Fibroblast of skin of left biceps (primary cell): ENCODE measurements around the gene CSNK1G1.
"Not testable (repeated sequence)": the region's sequence is repeated elsewhere in the genome, so short reads cannot be mapped to it uniquely, and the experiment has no call there.

Experiments
- DNase-seq, 2 experiments: peaks; one replicate each; pipeline ENCODE4 v3.0.0-alpha.2; 2013; ENCODE audit warnings: low read depth in 2 of 2

Gene CSNK1G1

GRCh38 chr15:64288577-64288976, 67.4 kb downstream of the CSNK1G1 start:
- no peak for DNase-seq

DNA sequence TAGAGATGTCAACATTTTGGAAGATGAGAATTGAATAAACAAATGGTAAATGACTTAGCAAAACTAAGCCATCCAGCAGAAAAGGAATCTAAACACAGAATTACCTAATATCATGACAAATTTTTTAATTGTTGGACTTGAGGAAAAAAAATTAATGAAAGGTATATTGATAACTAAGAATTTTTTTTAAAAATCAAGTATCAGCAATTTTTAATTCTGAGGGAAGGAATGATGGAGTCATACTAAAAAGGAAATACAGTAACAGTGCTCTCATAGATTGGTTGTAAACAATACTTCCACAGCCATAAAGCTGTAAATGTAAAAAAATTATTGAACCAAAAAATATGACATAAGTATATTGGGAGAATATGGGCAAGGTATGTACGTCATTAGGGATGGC, 68.0 kb downstream of the CSNK1G1 start:
- no peak for DNase-seq

GRCh38 chr15:64286473-64286872, 69.5 kb downstream of the CSNK1G1 start:
- DNase-seq: no peak

DNA sequence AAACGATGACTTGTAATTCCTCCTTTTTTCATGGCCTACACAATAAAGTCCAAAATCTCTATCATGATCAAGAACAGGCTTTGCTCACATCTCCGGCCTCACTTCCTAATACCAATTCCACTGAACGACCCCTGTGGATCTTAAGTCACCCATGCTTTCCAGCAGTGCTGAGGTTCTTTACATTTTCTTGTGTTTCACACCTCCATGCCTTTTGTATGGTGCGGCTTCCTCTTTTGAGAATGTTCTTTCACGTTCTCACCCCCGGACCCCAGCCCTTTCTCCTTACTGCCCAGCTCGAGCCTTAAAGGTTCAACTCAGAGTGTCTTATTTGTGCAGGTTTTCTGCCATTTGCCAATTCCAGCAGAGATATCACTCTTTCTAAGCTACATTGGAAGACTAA, 70.1 kb downstream of the CSNK1G1 start:
- DNase-seq: no peak

DNA sequence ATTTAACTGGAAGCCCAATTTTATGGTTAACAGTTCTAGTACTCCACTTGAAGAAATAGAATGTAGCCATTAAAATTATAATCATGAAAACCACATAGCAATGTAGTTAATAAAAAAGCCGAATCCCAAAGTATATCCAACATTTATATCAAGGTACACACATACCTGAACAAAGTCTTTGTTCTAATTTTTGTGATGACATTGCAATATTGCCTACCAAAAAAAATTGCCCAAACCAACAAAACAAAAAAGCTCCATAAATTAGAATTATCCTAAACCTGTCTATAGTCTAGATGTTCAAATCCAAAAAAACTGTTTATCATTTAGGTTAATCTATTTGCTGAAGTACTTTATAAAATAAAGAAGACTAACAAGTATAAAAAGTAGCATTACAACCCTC, 70.8 kb downstream of the CSNK1G1 start:
- no peak for DNase-seq

GRCh38 chr15:64284042-64284441, 71.9 kb downstream of the CSNK1G1 start:
- DNase-seq: no peak

- no peak for DNase-seq
These were observed 73.3 kb downstream of the CSNK1G1 start for GRCh38 chr15:64282701-64283100.

DNA sequence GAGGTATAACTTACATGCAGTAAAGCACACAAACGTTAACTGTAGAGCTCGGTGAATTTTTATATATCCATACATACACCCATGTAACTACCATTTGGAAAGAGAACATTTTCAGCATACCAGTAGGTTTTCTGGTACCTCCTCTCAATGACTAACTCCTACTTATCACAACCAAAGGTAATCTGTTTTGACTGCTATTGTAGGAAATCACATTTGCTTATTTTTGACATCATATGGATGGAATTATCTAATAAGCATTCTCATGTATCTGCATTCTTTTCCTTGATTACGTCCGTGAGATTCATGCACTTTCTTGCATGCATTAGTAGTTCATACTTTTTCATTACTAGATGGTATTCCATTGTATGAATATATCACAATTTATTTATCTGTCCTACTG, 76.8 kb downstream of the CSNK1G1 start:
- no peak for DNase-seq

DNA sequence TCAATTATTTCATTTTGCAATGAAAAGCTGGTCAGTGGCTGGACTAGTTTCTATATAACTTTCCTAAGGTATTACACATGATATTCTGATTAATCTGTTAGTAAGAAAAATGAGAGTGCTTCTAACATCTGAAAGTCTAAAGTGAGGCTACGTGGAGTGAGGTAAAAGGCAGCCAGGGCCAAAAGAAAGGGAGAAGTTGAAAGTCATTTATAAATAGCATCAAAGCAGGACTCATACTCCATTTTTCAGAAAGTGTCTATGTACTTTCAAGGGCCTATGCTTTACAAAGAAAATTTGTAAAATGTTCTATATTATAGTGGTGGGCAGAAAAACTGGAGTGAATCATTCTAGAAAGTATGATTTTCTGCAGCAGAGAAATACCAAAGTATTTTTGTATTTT, 80.0 kb downstream of the CSNK1G1 start:
- no peak for DNase-seq

DNA sequence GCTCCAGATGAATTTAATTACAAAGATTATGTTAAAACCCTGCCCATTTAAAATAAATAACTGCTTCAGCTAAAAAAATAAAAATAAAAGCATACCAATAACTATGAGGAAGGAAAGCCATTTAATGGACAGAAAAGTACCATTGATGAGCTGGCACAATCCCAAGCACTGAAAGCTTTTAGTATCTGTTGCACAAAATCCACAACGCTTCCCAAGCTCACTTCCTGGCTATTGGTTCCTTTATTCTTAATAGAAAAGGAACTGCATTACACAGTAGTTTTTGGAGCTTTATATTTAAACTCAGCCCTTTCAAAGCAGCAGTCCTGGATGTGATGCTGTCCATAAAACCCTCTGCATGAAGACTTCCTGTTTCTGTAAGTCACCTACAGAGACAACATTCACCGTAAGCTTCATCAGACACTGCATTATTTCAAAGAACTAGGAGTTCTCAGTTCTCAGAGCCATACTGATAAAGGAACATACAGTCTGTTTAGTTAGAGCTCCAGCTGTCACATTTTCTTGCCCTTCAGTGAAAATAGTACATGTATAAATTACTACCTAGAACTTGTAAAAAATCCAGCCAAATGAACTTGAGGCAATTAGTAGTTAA, 81.5 kb downstream of the CSNK1G1 start:
- DNase-seq: no peak

DNA sequence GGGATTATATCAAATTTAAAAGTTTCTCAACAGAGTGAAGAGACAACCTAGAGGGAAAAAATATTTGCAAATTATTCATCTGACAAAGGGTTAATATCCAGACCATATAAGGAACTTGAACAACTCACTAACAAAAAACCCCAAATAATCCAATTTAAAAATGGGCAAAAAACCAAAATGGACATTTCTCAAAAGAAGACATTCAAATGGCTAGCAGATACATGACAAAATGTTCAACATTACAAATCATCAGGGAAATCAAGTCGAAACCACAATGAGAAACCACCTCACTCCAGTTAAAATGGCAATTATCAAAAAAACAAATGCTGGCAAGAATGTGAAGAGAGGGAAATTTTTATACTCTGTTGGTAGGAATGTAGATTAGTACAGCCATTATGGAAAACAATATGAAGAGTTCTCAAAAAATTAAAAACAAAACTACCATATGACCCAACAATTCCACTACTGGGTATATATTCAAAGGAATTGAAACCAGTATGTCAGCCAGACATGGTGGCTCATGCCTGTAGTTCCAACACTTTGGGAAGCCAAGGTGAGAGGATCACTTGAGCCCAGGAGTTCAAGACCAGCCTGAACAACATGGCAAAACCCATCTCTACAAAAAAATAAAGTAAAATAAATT, 88.5 kb downstream of the CSNK1G1 start:
- no peak for DNase-seq

DNA sequence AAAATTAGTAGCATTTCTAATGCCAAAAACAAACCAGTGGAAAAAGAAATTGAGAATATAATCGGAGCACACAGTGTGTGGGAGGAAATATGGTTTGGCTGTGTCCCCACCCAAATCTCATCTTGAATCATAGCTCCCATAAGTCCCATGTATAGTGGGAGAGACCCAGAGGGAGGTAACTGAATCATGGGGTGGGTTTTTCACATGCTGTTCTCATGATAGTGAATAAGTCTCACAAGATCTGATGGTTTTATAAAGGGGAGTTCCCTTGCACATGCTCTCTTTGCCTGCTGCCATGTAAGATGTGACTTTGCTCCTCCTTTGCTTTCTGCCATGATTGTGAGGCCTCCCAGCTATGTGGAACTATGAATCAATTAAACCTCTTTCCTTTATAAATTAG, 90.8 kb downstream of the CSNK1G1 start:
- not testable (repeated sequence) for DNase-seq

DNA sequence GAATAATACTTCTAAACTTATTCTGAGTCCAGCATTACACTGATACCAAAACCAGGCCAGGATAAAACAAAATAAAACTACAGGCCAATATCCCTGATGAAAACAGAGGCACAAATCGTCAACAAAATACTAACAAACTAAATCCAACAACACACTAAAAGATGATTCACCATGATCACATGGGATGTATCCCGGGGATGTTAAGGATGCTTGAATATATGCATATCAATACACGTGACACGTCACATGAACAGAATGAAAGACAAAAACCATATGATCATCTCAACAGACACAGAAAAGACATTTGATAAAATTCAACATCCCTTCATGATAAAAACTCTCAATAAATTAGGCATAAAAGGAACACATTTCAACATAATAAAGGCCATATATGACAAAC, 91.5 kb downstream of the CSNK1G1 start:
- no peak for DNase-seq

- DNase-seq: no peak
These were observed 92.4 kb downstream of the CSNK1G1 start for GRCh38 chr15:64263567-64263966.

DNA sequence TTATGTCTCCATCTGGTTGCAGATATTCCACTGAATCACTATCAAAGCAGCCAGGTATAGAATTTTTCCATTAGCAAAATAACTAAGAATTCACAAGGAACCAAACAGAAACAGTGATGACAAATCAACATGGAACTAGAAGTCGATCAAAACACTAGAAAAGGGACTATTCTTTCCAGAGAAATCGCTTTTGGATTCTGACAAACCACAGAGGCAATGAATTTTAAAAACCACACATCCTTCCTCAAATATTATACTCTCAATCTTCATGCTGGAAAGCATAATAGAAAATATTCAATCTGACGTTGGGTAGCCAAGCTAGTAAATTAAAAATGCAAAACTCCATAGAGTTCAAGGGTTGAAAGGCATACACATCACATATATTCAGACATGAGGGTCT, 99.9 kb downstream of the CSNK1G1 start:
- DNase-seq: no peak

GRCh38 chr15:64251658-64252057, 104.3 kb downstream of the CSNK1G1 start:
- DNase-seq: no peak

GRCh38 chr15:64251121-64251520, 104.9 kb downstream of the CSNK1G1 start:
- no peak for DNase-seq

DNA sequence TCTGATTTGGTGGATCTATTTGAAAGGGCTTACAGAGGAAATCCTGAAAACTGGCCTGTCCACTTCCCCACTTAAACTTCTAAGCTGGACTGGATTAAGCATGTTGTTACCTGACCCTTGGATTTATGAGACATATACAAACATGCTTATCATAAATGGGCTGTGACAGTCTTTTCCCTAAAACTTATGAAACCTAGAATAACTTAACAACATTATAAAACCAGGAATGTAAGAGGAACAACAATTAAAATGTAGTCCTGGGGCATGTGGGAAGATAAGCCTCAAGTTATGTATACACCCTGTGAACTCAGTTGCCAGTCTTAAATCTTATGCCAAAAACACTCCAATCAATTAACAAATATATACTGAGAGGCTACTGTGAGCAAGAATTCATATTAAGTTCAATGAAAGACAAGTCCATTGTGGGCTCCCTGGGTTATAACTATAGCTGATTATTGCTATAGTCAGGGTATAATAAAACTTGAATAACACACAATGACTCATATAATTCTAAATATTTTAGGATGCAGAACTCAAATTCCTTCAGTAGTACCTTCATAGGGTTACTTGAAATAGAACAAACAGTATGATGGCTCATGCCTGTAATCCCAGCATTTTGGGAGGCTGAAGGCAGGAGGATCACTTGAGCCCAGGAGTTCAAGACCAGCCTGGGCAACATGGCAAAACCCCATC, 105.9 kb downstream of the CSNK1G1 start:
- DNase-seq: peak in 1 of 2 experiments; percentile 6

GRCh38 chr15:64249406-64249805, 106.6 kb downstream of the CSNK1G1 start:
- no peak for DNase-seq

DNA sequence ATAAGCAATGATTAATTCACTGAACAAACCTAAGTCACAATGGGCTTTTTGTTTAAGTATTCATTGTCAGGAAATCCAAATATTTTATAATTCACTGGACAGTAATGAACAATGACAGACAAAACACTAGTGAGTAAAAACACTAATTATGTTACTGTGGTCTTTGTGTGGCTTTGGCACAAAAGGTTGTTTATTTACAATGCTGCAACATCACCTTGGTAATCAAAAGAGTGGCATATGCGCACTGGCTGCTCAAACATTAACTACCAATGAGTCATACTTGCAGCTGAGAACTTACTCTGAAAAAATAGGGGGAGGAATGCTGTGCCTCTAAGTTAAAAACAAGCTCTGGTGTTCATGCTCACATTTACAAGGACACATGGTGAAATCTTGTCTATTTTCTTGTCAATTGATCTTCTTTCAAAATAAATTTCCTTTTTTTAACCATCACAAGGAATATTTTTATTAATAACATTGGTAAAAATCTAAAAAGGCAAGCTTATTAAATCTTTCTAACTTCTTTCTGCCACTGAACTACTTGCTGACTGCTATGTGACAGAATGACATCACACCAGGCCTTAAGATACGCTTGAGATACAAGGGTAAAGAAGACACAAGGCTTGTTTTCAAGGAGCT, 107.9 kb downstream of the CSNK1G1 start:
- DNase-seq: peak in 1 of 2 experiments; percentile 53

DNA sequence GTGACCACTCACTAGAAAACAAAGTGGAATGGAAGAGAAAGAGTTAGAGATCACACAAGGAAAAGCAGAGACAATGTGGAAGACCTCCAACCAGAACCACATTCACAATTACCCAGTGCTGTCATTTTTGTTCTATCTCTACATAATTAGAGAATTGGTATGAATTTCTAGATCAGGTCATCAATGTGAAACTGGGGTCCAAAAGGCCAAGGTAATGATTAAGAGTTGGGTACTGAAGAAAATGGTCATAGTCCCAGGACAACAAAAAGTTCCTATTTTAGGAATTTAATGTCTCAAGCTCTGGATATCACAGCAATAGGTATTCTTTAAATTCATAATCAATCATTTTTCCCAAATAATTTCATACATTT, 108.5 kb downstream of the CSNK1G1 start:
- no peak for DNase-seq

- peak in 1 of 2 experiments; percentile 32 for DNase-seq
These were observed 109.4 kb downstream of the CSNK1G1 start for GRCh38 chr15:64246364-64247189.
